Vagina (tissue), 2 donors: ENCODE measurements around the gene ZNF467.

ENCODE experiments used
- POLR2A ChIP-seq, 2 donors: fragments of 450-650 bp; IDR thresholded peaks; one replicate each; pipeline ENCODE4 v1.6.1; 2017; ENCODE audit warnings: antibody characterized with exemption in 2 of 2, mild to moderate bottlenecking in 2 of 2, moderate library complexity in 2 of 2
- POLR2AphosphoS5 ChIP-seq, 2 donors: sonication (generic); formaldehyde crosslinking; IDR thresholded peaks; one replicate each; pipeline ENCODE4 v1.9.0; 2017; ENCODE audit warnings: antibody characterized with exemption in 2 of 2, mild to moderate bottlenecking in 2 of 2, low read depth in 1 of 2; ENCODE audit not compliant: insufficient read depth in 1 of 2
- TF ChIP-seq, protein P1 (sequence below), 3 experiments: fragments of 450-650 bp in 2 of 3; fragments of 200-600 bp in 1 of 3; sonication (generic) in 1 of 3; IDR thresholded peaks; one replicate each; pipeline ENCODE4 v1.5.1; 2017 to 2019; ENCODE audit warnings: antibody characterized with exemption in 3 of 3, mild to moderate bottlenecking in 2 of 3, moderate library complexity in 2 of 3

- TF ChIP-seq, protein P1, sequence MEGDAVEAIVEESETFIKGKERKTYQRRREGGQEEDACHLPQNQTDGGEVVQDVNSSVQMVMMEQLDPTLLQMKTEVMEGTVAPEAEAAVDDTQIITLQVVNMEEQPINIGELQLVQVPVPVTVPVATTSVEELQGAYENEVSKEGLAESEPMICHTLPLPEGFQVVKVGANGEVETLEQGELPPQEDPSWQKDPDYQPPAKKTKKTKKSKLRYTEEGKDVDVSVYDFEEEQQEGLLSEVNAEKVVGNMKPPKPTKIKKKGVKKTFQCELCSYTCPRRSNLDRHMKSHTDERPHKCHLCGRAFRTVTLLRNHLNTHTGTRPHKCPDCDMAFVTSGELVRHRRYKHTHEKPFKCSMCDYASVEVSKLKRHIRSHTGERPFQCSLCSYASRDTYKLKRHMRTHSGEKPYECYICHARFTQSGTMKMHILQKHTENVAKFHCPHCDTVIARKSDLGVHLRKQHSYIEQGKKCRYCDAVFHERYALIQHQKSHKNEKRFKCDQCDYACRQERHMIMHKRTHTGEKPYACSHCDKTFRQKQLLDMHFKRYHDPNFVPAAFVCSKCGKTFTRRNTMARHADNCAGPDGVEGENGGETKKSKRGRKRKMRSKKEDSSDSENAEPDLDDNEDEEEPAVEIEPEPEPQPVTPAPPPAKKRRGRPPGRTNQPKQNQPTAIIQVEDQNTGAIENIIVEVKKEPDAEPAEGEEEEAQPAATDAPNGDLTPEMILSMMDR (IDR thresholded peaks at IDR 0.05): no peak
- TF ChIP-seq POLR2AphosphoS5 (IDR thresholded peaks at IDR 0.05; ENCODE audit: insufficient read depth in 1 of 2, low read depth in 1 of 2) (no peak), POLR2A (IDR thresholded peaks at IDR 0.05) (no peak)
Measured at GRCh38 chr7:149822353-149822943, 49.1 kb upstream of the ZNF467 start.
